GM21619 (cell line): ENCODE results near the gene GRB7.
"Not testable (repeated sequence)": the region's sequence is repeated elsewhere in the genome, so short reads cannot be mapped to it uniquely, and the experiment has no call there.

Source experiments
- ATAC-seq: cut with Tn5 transposase; IDR thresholded peaks from one replicate; pipeline ENCODE4 v1.9.1; 2021; ENCODE audit not compliant: unreplicated experiment

The GRB7 gene

GRCh38 chr17:39737760-39738567 is at the start of gene GRB7:
TSS of gene GRB7 (plus strand) at chr17:39737938. CDS start at chr17:39742302, 4,364 bp downstream.
- ATAC-seq: no peak

DNA sequence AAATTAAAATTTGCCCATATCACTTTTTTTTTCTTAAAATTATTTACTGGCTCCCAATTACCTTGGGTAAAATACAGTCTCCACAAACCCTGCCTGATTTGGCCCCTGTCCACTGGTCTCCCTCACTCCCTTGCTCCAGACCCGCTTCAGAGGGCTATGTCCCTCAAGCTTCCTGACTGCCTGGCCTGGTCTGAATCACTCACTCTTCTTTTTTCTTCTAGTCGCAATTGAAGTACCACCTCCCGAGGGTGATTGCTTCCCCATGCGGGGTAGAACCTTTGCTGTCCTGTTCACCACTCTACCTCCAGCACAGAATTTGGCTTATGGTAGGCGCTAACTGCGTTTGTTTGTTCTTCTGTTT is 49.3 kb upstream of the GRB7 start:
- no peak for ATAC-seq

- no peak for ATAC-seq
These were observed 48.8 kb upstream of the GRB7 start for GRCh38 chr17:39688945-39689344.

- ATAC-seq: no peak
These were observed 43.1 kb upstream of the GRB7 start for GRCh38 chr17:39694593-39694992.

GRCh38 chr17:39695089-39695474 is 42.7 kb upstream of the GRB7 start:
- ATAC-seq: no peak

DNA sequence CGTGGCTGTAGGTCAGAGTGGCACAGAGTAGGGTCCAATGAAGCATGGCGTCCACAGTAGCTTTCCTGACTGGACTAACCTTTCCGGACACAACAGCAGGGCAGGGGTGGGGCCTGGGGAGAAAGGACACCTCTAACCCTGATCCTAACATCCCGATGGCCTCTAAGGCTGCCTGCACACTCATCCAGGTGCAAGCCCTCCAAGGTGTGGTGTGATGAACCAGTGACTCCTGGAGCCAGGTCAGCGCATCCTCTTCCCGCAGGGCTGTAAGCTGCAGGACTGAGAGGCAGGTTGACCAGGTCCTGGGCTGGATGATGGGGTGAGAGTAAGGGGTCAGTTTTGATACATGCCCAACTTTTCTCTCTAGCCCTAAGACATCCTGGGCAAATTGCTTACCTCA is 41.0 kb upstream of the GRB7 start:
- no peak for ATAC-seq

GRCh38 chr17:39697961-39698360 is 39.8 kb upstream of the GRB7 start:
- ATAC-seq: no peak

DNA sequence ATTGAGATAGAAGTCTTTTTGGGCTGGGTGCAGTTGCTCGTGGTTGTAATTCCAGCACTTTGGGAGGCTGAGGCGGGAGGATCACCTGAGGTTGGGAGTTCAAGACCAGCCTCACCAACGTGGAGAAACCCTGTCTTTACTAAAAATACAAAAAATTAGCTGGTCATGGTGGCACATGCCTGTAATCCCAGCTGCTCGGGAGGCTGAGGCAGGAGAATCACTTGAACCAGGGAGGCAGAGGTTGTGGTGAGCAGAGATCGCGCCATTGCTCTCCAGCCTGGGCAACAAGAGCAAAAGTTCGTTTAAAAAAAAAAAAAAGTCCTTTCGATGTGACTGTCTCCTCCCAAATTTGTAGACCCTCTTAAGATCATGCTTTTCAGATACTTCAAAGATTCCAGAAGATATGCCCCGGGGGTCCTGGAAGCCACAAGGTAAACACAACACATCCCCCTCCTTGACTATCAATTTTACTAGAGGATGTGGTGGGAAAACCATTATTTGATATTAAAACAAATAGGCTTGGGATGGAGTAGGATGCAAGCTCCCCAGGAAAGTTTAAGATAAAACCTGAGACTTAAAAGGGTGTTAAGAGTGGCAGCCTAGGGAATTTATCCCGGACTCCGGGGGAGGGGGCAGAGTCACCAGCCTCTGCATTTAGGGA is 38.5 kb upstream of the GRB7 start:
- not testable (repeated sequence) for ATAC-seq

DNA sequence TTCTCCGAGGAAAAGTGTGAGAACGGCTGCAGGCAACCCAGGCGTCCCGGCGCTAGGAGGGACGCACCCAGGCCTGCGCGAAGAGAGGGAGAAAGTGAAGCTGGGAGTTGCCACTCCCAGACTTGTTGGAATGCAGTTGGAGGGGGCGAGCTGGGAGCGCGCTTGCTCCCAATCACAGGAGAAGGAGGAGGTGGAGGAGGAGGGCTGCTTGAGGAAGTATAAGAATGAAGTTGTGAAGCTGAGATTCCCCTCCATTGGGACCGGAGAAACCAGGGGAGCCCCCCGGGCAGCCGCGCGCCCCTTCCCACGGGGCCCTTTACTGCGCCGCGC is 38.0 kb upstream of the GRB7 start, which contains the start of gene ERBB2:
ERBB2 (plus strand) TSS at position 247 of the 330 bp plus-strand sequence. CDS start 175 bp downstream, outside the sequence.
- no peak for ATAC-seq

DNA sequence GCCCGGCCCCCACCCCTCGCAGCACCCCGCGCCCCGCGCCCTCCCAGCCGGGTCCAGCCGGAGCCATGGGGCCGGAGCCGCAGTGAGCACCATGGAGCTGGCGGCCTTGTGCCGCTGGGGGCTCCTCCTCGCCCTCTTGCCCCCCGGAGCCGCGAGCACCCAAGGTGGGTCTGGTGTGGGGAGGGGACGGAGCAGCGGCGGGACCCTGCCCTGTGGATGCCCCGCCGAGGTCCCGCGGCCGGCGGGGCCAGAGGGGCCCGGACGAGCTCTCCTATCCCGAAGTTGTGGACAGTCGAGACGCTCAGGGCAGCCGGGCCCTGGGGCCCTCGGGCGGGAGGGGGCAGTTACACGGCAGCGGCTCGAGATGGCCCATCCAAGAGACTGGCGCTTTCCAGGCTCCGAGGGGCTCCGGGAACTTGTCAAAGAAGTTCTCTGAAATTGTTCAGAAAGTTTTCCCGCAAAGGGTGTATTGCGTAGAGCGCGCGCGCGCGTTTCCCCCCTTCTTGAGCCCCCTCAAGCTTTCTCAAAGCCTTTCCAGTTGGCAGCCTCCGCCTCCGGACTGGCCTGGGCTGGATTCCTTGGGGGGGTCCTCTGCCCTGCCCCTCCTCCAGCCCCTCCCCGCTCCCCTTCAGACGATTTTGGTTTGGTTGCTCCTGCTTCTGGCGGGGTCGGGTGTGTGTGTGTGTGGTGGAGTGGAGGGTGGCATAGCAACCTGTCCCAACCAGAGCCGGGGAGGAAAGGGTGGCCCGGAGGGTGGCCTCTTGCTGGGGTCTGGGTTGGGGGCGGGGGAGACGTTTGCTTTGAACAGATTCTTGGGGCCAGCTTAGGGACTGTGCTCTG is 37.4 kb upstream of the GRB7 start:
- no peak for ATAC-seq

DNA sequence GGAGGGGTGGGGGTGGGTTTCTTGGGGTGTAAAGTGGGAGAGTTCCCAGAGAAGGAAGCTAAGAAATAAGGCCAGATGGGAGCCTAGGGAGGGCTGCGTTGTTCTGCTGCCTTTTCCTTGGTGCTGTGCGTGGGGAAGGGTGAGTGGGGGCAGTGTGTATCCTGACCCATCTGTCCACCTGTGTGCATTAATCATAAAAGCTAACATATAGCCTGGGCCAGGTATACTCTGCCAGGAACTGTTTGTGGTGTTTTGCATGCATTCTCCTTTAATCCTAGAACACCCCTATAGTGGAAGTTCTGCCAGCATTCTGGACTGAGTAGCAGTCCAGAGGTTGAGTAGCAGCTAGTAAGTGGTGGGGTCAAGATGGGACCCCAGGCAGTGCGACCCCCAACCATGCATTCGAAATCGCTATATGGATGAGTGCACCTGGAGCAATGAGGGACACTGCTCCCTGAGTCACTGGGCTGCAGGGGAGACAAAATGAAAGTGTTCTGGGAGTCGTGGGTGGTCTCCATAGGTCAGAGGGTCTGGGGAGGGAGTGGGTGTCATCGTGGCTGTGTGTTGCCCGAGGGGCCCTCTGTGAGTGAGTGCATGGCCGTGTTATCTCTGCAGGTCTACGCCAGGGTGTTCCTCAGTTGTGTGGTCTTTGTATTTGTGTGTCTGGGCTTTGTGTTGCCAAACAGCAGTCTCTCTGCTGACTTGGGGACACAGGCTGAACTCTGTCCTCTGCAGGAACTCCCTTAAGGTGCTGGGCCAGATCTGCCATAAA is 36.5 kb upstream of the GRB7 start:
- ATAC-seq: no peak

DNA sequence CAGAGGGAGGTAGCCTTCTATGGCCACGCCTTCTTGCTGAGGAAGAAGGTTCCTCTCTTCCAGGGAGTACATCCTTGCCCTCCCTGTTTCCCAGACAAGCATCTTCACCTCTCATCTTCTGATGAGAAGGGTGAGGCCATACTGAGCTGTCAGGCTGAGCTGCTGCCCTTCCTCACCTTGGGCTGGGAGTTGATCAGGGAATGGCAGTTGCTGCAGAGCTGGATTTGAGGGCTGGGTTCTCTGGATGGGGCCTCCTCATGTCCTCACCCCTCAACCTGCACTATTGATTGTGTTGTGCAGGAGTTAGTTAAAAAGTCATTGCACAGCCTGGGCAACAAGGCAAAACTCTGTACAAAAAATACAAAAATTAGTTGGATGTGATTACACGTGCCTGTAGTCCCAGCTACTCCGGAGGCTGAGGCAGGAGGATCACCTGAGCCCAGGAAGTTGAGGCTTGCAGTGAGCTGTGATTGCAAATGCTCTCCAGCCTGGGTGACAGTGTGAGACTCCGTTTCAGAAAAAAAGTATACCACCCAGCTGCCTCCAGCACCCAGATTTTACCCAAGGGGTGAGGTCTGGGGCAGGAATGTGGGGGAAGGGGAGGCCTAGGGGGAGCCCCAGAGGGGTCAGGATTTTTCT is 35.8 kb upstream of the GRB7 start:
- no peak for ATAC-seq

DNA sequence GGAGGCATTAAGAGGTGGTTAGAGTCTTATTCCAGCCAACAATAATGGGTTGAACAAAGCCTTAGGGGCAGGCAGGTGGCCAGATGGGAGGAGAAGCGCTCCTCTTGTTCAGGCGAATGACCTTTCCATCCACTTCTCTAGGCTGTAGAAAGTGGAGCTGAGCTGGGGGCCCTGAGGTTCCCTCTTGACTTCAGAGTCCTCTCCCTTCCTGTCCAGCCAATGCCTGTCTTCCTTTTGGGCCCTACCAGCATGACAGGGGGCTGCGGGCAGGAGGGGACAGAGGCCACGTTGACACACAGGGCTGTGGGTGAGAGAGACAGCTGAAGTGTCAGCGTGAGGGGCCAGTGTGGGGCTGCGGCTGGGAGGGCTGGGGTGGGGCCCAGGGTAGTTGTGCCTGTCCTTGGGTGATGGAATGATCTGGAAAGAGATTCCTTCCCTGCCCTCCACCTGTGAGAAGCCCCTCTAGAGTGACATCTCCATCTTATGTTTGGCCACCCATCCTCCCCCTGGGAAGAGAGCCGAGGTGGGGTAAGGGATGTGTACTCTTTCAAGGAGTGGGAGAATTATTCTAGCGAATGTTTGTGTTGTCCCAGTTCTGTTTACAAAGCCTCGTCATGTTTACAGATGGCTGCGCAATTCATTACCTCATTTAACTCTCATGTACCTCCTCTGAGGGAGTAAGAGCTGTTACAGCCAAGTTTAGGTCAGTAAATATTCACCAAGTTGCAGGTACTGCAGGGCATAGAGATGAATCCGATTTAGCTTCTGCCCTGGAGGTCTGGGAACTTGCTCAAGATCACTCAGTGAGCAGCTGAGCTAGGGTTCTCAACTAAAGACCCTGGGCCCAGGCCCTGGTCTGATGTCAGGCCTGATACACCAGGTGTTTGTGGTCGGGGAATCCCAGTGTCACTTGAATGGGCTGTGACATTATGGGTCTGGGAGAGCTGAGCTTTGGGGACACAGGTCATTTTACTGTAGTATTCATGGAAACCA is 34.5 kb upstream of the GRB7 start:
- ATAC-seq: no peak

- no peak for ATAC-seq
These were observed 33.8 kb upstream of the GRB7 start for GRCh38 chr17:39703913-39704312.

- ATAC-seq: no peak
These were observed 32.8 kb upstream of the GRB7 start for GRCh38 chr17:39704821-39705551.

DNA sequence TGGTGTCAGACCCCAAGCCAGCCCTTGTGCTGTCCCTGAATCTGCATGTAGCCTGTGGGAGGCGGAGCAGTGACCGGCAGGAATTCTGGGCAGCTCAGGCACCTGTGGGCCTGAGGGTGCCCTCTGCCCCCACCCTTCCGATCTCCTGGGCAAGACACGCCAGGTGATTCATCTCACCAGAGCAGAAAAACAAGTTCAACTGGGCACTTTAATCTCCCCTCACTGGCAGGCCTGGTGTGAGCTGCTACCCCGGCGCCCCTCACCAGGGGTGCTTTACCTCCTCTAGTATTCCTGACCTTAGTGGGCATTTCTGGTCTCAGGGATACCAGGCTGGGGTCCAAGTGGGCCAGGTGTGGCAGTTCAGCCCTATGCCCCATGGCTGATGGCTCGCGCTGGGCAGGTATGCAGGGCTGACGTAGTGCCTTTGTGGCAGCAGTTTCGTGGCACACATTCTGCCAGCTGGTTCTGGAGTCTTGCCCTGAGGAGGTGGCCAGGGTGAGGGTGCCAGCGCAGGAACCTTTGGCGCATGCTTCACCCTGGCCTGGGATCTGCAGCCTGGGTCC is 31.9 kb upstream of the GRB7 start:
- no peak for ATAC-seq

- no peak for ATAC-seq
These were observed 31.4 kb upstream of the GRB7 start for GRCh38 chr17:39706383-39706782.

DNA sequence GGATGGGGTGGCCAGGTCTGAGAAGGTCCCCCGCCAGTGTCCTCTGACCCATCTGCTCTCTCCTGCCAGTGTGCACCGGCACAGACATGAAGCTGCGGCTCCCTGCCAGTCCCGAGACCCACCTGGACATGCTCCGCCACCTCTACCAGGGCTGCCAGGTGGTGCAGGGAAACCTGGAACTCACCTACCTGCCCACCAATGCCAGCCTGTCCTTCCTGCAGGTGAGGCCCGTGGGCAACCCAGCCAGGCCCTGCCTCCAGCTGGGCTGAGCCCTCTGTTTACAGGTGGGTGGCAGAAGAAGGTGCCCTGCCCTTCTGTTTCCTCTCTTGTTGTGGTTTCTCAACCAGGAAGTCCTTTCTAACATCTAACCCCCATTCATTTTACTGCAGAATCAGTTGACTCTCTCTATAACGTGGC is 30.8 kb upstream of the GRB7 start:
- ATAC-seq: no peak
